ENCODE data around the gene OR52N4. TPM values are rescaled to one million over a fixed set of nuclear protein-coding genes. Genes with fewer than 3 reads are reported as not detected.

Gene OR52N4
- total and polyA plus RNA-seq, 2 of the 8 experiments (the other 6 are each of a cell fraction or from before 2014, with no cell fraction given): 3.7 TPM; not detected in 1

GRCh38 chr11:5722622-5723021 is 31.4 kb upstream of the OR52N4 start (continued):
- TF ChIP-seq, protein P1, sequence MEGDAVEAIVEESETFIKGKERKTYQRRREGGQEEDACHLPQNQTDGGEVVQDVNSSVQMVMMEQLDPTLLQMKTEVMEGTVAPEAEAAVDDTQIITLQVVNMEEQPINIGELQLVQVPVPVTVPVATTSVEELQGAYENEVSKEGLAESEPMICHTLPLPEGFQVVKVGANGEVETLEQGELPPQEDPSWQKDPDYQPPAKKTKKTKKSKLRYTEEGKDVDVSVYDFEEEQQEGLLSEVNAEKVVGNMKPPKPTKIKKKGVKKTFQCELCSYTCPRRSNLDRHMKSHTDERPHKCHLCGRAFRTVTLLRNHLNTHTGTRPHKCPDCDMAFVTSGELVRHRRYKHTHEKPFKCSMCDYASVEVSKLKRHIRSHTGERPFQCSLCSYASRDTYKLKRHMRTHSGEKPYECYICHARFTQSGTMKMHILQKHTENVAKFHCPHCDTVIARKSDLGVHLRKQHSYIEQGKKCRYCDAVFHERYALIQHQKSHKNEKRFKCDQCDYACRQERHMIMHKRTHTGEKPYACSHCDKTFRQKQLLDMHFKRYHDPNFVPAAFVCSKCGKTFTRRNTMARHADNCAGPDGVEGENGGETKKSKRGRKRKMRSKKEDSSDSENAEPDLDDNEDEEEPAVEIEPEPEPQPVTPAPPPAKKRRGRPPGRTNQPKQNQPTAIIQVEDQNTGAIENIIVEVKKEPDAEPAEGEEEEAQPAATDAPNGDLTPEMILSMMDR (IDR thresholded peaks at IDR 0.05; ENCODE audit: control extremely low read depth in 1 of 3, insufficient read depth in 1 of 3, low read depth in 1 of 3, low read length in 3 of 3): no peak
- no peak for TF ChIP-seq ASH2L (IDR thresholded peaks at IDR 0.05; ENCODE audit: low read length)

Data from H1 (cell line).